Stimulated activated CD4-positive, alpha-beta T cell treated with anti-CD3 and anti-CD28 coated beads, Interleukin-12 subunit alpha, Interleukin-12 subunit beta, amount 100 ng/mL, for 4 hours (primary cell): ENCODE measurements around the gene PLK3.
"Not testable (repeated sequence)": the region's sequence is repeated elsewhere in the genome, so short reads cannot be mapped to it uniquely, and the experiment has no call there.

Experiments
- DNase-seq: peaks from one replicate; pipeline ENCODE4 v3.0.0-alpha.2; 2020

PLK3 gene

DNA sequence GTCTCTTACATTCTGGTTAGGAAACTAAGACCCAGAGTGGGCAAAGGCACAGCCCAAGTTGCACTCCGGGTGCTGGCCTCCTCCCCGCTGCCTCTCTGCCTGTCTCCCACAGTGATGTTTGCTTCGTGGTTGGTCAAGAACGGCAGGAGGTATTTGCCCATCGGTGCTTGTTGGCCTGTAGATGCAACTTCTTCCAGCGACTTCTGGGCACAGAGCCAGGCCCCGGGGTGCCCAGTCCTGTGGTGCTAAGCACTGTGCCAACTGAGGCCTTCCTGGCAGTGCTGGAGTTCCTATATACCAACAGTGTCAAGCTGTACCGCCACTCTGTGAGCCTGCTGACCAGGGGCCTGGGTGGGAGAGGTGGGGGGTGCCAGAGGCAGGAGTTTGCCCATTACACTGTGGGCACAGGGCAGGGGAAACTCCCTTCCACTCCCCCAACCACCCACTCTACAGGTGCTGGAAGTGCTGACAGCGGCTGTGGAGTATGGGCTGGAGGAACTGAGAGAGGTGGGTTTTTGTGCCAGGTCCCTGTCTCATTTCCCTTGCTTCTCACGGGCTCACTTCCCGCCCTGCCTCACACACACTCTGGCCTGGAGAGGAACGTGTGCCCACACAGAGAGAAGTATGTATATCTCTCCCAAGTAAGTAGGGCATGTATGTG is 10.1 kb downstream of the PLK3 start:
- no peak for DNase-seq

DNA sequence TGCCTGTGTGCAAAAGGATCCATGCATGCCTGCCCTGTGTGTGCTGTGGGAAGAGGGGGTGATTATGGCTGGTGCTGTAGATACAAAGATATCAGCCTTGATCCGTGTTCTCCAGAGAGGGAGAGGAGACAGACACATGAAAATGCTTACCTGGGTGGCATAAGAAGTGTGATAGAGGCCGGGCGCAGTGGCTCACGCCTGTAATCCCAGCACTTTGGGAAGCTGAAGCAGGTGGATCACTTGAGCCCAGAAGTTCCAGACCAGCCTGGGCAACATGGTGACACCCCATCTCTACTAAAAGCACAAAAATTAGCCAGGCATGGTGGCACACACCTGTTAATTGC is 10.6 kb downstream of the PLK3 start:
- not testable (repeated sequence) for DNase-seq

DNA sequence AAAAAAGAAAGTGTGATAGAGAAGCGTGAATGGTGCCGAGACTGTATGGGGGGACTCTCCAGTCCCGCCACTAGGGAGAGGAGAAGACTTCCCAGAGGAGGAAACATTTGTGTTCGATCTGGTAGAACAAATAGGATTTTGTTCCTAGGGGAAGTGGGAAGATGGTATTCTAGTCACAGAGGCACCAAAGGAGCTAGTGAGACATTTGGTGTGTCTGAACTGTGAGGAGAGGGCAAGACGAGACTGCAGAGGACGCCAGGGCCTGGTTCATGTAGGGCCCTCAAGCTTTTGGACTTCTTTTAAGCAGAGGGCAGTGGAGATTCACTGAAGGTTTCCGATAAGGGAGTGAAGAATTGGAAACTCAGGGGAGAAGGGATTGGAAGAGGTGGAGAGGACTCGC is 11.1 kb downstream of the PLK3 start:
- no peak for DNase-seq

DNA sequence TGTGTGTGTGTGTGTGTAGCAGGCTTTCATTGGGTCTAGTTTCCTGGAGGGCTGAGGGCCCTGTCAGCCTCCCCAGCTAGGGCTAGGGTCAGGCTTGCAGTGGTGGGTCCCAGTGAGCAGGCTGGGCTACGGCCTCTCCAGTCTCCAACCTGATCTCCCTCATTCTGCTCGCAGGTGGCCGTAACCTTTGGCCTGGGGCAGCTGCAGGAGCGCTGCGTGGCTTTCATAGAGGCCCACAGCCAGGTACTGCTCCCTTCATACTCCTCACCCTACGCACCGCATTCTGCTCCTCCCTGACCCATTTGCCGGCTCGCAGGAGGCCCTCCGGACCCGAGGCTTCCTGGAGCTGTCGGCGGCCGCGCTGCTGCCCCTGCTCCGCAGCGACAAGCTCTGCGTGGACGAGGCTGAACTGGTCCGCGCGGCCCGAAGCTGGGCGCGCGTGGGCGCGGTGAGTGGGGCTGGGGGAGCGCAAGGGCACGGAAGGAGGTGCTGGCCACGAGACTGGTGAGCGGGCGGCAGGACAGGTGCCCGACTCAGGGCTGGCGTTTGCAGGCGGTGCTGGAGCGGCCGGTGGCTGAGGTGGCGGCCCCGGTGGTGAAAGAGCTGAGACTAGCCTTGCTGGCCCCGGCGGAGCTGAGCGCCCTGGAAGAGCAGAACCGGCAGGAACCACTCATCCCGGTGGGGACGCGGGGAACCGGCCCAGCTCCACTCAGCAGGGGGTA is 12.8 kb downstream of the PLK3 start:
- DNase-seq: no peak

DNA sequence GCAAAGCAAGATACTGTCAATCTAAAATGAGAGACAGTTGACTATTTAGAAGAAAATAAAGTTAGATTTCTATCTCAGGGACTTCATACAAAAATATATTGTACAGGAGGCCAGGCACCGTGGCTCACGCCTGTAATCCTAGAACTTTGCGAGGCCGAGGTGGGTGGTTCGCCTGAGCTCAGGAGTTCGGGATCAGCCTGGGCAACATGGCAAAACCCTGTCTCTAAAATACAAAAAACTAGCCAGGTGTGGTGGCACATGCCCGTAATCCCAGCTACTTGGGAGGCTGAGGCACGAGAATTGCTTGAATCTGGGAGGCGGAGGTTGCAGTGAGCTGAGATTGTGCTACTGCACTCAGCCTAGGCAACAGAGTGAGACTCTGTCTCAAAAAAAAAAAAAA is 15.7 kb downstream of the PLK3 start:
- DNase-seq: not testable (repeated sequence)

DNA sequence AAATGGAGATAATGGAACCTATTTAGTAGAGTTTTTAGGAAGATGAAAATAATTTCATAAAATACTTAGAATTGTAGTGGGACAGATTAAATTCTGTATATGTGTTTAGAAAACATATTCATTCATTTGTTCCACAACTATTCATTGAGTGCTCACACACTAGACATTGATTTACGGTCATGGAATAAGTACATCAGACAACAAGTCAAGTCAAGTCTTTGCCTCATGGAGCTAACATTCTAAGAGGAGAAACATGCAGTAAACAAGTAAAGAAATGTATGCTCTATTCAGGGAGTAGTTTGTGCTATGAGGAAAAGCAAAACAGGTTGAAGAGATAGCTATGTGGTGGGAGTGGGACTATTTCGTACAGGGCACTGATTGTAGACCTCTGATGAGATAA is 17.1 kb downstream of the PLK3 start:
- DNase-seq: no peak

DNA sequence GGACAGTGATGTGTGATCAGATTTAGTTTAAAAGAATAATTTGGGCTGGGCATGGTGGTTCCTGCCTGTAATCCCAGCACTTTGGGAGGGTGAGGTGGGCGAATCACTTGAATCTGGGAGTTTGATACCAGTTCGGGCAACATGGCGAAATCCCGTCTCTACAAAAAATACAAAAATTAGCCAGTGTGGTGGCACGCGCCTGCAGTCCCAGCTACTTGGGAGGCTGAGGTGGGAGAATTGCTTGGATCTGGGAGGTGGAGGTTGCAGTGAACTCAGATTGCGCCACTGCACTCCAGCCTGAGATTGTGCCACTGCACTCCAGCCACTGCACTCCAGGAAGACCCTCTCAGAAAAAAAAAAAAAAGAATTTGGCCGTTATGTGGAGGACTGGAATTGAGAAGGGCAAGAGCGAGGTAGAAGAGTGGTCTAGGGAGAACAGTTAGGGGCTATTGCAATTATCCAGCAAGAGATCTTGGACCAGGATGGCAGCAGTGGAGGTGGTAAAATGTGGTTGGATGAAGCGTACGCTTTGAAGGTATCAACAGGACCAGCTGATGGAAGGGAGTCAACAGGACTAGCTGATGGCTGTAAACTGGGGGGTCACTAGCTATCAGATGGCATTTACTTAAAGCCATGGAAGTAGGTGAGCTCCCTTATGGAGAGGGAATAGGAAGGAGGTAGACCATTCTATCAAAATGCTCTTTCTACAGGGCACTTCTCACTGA is 17.8 kb downstream of the PLK3 start:
- no peak for DNase-seq

DNA sequence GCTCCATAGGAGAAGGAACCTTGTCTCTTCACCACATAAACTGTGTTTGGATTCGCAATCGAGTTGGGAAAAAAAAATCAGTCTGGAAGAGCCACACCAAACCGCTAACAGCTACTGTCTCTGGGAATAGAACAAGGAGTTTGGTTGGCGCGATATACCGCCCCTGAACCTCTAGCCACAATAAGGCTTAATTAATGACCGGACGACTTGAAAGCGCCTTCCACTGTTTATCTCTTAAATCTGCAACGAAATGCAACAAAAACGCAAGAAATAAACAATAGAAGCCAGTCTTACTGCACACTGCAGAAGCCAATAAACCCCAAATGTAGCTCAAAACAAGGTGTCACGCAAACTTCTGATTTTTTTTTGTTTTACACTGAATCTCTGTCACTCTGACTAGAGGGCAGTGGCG is 19.0 kb downstream of the PLK3 start:
- DNase-seq: no peak

DNA sequence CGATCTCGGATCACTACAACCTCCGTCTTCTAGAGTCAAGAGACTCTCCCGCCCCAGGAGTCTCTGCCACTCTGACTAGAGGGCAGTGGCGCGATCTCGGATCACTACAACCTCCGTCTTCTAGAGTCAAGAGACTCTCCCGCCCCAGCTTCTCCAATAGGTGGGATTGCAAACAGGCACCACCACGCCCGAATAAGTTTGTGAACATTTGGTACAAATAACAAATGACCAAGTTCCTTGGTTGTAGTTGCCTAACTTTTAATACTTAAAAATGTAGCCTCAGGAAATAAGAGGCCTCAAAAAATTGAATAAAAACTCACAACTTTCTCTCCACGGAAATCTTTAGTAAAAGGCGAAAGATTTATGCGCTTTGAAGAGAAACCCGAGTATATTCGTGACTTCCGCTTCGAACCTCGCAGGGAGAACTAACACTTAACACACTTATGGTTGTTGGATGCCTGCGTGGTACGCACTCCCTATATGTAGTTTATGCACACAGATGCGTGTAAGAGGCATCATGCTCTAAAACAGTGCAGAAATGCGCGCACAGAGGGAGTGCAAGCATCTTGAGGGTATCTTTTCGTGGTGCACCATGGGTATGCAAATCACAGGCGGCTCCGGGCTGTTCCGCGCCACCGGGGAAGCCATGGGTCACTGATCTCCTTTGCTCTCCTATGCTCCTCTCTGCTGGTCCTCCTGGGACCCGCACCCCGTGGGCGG is 19.6 kb downstream of the PLK3 start:
- peak; percentile 73 for DNase-seq

DNA sequence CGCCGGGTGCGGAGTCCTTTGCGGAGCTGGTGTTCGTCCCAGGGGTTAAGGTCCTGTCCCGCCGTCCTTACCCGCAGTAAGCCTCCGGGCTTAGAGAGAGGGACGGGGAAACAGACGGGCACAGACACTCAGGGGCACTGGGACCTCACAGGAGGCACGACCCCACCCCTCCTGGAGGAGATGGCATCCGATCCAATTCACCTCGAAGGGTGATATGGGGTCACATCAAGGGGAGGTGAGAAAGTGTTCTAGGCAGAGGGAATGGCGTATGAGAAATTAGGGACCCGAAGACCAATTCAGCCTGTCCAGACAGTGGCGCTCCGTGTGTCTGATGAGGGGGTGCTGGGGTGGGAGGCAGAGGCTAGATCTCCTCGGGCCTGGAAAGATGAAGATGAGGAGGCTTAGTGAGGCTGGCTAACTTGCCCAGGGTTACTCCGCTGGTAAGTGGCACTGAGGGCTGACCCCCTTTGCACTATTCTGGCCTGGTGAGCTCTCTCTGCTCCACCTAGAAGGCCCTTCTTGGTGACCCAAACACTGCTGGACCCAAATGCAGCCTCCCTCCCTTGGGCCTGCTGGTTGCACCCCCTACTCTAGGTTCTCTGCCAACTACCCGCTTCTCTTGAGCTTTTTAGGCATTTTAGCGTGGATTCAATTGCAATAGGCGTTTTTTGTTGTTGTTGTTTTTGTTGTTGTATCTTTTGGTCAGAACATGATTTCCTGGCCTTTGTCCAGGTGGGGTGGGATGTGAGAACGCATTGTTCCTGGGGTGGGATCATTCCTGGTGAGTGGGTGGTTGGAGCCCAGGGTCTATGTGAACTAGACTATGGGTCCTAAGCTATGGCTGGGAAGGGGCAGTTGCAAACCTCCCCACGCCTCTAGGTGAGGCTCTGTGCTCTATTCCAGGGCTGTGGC is 20.4 kb downstream of the PLK3 start:
- DNase-seq: no peak

DNA sequence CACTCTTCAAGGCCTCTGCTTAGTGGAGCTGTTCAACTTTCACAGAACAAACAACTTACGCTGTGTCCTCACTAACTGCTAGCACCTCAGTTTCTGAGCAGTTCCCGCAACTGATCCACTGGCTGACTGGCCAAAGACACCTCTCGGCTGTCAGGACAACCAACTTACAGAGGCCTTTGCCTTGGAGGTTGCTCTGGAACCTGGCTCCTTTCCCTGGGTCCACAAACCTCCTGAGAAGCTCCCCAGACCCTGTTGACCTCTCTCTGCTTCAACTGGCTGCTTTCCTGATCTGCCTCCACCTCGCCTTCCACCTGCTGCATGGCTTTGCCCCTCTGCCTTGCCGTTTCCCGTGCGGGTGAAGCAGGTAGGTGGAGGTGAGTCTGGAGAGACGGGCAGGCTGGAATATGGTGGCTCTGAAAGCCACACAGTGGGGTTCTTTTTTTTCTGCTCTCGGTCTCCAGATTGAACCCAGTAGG is 21.1 kb downstream of the PLK3 start:
- no peak for DNase-seq

DNA sequence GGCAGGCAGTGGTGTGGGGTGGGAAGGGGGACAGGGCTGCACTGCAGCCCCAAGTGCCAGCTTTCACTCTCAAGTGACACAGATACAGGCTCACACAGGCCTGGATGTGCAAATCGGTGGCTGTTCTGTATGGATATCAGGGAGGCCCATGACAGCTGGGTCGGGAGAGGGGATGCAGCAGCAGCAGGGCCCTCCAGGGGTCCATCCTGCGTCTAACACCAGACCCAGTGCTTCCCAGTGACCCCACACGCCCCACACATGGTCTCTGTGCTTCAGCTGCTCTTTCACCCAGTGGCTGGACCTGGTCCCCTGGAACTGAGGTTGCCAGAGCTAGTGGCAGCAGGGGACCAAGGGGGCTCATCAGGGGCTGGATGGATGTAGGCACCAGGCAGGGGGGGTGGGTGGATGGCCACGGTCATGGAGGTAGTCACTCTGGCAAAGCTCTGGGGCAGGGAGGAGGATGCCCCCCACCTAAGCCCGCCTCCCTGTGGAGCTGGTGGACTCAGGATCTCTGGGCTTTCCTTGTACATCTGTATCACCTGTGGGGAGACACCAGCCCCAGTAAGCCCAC is 22.0 kb downstream of the PLK3 start:
- DNase-seq: no peak

DNA sequence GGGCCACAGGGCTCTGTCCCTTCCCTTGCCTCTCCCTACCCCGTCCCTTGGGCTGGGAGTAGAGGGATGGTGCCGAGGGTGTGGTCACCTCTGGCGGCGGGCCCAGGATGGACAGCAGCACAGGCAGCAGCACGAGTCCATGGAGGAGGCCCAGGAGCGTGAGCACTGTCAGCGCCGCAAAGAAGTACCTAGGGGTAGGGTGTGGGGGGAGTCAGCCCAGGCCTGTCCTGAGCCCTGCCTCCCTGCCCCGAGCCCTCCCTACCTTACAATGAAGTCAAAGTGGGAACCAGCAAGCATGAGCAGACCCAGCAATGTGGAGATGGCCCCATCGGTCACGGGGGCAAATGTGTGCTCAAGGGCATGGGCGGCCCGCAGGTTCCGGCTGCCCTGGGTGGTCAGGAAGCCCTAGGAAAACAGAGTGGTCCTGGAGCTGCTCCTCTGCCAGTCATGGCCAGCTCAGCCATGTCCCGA is 22.8 kb downstream of the PLK3 start:
- DNase-seq: no peak

DNA sequence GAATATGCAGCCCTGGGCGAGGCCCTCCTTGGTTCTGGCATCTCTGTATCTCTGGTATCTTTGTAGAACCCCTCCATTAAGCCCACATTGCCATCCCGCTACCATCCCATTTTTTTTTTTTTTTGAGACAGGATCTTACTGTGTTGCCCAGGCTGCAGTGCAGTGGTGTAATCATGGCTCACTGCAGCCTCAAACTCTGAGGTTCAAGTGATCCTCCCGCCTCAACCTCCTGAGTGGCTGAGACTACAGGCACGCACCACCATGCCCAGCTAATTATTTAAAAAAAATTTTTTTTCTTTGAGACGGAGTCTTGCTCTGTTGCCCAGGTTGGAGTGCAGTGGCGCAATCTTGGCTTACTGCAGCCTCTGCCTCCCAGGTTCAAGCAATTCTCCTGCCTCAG is 24.2 kb downstream of the PLK3 start:
- not testable (repeated sequence) for DNase-seq

DNA sequence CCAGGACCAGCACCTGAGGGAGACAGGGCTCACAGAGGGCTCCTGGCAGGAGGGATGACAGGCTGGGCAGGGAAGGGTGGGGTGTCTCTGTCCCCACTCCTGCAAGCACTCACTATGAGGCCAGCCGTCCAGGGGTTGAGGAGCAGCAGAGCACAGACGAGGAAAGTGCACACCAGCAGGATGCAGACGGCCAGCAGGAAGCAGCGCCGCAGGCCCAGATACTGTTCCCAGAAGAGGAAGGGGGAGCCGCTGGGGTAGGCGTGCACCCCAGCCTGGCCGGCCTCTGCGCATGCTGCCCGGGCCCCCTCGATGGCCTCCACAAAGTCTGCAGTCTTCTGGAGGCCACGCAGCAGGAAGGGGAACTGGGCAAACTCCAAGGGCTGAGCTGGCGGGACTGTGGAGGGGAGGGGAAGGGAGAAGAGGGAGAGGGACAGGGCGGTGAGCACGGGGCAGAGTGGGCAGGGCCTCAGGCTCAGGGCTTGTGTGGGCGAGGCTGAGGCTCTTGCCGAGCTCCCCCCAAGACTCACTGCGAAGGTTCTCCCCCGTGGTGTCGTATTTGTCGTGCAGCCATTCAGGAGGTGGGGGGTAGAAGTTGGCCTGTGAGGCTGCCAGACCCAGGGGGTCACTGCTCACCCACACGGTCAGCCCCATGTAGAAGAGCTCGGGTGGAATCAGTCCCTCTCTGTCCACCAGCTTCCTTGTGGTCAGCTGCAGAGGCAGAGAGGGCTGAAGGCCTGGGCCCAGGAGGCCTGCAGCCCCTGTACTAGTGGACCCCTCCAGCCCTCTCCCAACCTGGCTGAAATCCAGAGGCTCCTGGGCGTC is 26.4 kb downstream of the PLK3 start:
- no peak for DNase-seq

DNA sequence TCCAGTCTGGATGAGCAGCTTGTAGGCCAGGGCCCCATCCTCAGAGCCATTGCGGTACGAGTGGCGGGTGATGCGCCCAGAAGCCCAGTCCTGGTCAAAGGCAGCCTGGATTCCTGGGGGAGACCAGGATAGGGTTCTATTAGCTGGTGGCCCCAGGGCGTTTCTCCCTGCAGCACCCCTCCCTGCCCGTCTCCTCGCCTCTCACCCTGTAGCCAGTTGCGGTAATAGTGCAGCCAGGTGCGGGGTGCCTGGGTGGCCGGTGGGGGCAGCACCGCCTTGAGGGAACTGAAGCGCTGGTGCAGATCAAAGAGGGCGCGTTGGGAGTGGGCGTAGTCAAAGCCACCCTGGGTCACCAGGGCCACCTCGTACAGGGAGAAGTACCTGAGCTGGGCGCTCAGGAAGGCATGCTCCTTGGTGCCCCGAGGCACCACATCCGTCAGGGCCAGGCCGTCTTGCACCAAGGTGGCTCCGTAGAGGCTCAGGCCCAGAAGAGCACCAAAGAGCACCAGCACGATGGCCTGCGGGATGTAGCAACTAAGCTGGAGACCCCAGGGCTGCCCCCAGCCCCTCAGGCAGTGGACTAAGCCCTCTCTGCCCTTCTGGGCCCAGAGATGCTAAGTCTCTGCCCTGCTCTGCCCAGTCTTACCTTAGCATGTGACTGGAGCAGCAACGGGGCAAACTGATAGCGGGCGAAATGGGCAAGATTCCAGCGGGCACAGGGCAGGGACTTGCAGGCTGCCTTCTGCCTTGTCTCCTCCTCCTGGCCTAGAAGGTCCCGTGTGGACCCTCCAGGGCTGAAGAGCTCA is 27.2 kb downstream of the PLK3 start:
- DNase-seq: no peak

DNA sequence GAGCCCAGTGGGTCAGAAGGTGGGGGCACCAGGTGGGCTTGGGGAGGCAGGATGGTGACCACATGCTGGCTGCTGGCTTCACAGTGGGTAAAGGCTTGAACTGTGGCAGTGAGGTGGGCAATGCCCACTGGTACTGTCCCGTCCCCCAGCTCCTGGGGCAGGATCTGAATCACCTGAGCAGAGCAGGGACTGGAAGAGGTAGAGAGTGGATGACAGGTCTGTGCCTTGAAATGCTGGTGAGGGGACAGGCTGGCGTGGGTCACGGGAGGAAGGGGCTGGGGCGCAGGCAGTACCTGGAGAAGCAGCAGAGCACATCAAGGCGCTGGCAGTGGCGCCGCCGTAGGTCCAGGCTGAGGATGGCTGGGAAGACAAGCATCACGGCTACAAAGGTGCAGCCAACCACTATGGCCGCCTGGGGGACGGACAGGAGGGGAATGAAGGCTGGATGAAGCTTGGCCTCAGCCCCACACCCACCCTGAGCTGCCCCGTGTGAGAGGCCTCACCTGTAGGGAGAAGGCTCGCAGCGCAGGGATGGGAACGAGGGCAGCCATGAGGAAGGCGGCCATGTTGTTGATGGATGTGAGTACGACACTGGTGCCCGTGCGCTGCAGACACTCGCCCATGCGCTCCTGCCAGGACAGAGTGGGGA is 27.9 kb downstream of the PLK3 start:
- DNase-seq: no peak

DNA sequence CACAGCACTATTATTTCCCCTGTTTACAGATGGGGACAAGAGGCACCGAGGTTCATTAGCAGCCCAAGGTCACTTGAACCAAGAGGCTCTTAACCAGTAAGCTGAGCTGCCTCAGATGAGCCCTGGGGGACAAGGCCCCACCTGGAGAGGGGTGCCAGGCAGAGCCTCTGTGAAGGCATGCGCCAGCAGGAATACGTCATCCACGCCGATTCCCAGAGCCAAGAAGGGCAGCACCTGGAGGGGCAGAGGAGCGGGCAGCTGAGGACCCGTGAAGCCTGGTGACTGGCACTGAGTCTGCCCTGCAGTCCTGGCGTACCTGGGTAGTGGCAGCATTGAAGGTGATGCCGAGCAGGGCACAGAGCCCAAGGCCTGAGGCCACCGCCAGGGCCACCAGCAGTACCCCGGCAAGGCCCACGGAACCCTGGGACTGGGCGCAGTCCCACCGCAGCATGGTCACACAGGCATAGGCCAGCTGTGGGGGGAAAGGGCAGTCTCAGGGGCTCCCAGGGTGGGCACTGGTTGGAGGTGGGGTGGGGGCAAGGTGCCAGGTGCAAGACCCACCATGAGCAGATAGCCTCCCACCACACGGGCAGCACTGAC is 28.8 kb downstream of the PLK3 start:
- no peak for DNase-seq
